ENCODE results near the gene IQSEC1.

The IQSEC1 gene

DNA sequence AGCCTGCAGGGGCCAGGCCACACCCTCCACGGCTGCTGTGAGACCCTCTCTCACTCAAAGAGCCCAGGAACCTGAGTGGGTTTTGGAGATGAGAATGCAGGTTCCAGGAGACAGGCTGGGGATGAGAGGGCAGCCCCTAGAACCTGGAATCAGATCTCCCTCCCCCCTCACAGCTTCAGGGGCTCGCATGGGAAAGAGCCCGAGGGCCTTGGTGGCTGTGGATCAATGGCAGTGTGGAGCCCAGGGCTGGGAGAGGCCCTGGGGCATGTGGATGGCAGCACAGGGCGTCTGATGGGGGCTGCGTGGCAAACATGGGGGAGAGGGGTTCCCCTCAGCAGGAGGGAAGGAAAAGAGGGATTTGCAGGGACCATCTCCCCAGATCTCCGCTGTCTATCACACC, 119.0 kb downstream of the IQSEC1 start:
- no peak for DNase-seq (ENCODE audit: low read depth)

DNA sequence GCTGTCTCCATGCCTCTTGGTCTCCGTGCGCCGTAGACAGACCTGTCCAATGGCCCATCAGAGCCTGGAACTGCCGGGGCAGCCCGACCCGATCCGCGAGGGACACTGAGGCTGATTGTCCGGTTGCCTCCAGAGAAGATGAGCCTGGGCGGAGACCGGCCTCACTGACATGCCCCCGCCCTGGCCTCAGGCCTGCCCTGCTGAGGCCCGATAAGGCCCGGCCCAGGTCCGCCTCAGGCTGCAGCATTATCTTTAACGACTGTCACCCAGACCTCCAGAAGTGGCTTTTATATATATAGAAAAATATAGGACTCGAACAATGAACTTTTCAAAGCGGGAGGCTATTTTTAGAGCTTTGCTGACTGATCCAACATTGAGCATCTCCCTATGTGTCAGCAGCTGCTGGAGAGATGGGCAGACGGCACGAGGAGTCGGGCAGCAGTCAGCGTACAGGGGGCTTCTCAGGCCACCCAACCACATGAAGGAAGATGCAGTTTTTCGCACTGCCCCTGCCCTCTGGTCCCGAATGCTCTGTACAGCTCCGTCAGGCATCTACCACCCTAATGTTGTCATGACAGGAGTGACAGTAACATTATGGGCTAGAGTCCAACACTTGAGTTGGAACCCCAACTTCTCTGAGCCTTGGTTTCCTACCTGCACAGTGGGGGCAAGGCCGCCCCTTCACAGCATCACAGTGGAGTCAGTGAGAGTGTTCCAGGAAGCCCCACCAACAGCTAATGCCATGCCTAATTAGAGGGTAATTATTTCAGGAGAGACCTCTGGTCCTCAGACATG, 119.8 kb downstream of the IQSEC1 start:
- DNase-seq (ENCODE audit: low read depth): no peak

DNA sequence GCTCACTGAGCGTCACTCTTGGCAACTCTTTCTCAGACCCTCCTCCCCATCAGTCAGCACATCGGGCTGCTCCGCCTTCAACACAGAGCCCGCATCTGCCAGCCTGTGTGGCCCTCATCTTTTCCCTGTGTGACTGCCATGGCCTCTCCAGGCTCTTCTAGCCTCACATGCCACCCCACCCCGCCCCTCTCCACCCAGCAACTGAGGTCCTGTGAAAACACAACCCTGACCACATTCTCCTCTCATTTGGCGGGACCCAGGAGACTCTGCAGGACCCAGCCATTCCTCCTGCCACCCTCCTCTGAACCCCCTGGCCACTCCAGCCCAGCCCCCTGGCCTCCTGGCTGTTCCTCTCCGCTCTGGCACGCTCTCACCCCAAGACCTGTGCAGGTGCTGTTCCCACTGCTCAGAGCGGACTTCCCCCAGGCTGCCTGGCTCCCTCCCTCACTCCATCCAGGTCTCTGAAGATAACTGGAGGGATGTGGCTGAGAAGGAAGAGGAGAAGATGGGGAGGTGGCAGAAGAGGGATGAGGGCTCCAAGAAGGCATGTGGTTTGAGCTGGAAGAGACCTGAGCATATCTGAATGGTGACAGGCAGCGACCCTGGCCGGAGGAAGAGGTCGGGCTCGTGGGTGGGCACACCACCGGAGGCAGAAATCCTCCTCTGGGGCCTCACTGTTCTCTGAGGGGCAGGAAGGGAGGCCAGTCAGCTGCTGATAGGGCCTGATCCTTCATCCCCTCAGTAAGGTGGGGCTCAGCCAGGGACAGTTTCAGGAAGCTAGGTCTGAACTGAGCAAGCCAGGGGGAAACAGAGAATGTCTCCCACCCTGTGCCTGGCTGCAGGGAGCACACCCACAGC, 120.7 kb downstream of the IQSEC1 start:
- DNase-seq (ENCODE audit: low read depth): no peak

DNA sequence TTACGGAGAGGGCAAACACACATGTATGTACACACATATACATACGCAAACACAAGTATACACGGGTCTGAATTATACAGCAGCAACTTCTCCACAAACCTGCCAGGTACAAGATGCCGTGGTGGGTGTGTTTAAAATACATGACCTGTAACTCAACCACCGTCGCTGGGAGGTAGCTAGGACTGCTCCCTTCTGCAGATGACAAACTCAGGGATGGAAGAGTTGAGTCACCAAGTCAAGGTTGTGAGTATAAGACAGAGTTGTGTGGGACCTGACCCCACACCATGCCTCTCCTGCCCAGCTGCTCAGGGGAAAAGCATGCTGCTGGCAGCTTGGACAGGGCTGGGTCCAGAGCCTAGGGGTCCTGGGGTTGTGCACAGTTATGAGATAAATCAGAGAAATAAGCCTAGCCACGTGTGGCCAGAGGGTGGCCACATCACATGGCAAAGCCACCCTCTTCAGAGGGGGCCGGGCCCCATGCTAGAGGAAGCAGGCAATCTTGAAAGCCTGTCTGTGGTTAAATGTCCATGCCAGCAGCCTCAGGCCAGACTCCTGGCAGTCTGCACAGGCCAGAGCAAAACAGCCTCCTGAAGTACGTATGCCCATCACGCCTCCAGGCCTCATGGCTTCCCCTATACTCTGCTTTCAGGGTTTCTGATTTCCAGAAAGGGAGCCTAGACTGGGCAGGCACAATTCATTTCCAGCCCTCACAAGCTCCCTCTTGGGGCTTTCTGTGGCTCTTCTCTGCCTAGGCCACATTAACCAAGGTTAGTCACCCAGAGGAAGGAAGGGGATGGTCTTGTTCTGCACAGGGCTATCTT, 124.1 kb downstream of the IQSEC1 start:
- DNase-seq (ENCODE audit: low read depth): no peak

DNA sequence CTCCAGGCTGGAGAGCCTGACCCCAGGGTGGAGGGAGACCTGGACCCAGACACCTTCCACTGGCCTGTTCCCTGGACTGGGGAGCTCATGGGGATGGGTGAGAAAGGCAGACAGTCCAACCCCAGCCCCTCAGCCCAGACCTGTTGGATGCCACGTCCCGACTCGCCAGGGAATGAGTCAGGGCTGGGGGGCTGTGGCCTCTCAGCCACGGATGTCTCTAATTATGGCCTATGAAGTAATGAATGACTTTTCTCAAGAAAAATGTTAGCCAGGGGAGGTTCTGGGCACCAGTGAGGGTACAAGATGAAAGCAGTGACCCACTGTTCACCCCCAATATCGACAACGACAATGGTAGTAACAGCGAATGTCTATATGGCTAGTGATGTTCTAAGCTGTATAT, 124.9 kb downstream of the IQSEC1 start:
- no peak for DNase-seq (ENCODE audit: low read depth)

DNA sequence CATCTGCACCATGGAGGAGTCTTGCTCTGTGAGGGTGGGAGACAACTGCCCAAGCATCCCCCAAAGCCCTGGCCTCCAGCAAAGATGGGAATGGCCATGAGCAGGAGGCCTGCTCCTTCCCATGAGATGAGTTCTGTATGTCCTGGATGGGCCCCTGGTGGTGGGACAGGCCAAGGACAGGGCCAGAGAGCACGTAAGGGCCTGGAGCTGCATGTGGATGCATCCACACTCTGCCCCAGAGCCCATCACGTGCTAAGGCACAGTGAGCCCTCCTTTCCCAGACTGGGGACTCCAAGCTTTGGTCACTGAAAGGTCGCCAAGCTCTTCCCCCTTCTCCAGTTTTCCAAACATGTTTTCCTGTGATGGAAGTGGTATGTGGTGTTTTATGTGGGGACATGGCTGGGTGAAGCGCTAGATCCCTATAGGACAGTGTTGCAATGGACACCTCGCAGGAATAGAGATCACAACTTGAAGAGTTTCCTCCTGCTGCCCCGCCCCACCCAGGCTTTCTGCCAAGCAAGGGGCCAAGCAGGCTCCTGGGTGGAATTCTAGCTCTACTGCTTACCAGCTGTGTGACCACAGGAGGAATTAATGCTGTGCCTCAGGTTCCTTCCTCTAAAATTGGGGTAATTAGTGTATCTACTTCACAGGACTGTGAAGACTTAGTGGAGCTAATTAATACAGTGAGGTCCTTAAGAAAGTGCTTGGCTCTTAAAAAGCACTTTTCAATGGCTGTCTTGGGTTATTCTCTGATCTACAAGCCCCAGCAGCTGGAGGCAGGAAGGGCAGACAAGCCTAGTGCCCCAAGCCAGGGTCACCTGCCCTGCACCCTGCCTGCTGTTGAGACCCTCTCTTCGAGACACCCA, 125.5 kb downstream of the IQSEC1 start:
- DNase-seq (ENCODE audit: low read depth): no peak

DNA sequence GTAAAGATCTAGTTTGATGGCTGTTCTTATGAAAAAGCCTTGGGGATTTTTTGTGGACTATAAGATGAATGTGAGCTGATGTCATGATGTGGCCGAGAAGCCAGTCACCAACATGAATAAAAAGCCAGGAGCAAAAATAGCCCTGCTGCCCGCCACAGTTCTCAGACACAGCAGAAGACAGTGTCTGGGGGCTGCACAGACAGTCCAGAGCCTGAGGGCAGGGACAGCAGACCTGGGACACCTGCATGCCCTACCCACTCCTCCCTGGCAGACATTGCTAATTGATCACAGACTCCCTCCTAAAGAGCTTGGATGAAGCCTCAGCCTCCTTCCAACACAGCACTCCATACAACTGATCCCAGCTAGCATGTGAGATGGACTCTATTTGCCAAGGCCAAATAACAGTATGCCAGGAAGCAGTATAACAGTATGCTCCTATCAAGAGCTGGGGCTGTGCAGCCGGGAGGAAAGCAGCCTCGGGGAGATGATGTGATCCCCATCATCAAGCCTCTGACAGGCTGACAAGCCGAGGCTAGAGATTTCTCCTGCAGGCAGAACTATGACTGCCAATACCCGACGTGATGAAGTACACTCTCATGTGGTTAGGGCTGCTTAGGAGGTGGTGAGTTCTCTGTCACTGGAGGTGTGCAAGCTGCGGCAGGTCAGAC, 126.4 kb downstream of the IQSEC1 start:
- no peak for DNase-seq (ENCODE audit: low read depth)

DNA sequence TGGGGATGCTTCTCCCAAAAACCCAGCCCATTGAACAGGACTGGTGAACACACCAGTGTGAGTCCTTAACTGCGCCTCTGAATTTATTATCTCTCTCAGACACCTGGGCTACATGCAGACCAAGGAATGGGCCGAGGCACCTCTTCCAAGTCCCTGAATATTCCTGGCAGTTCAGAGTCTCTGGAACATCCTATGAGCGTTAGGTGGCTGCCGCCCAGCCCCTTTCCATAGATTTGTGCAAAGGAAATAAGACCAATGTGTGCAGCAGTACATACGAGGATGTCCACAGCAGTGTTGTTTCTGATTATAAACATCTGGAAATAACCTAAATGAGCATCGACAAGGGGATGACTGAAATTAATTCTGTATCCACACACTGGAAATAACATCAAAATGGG, 127.0 kb downstream of the IQSEC1 start:
- DNase-seq (ENCODE audit: low read depth): no peak

DNA sequence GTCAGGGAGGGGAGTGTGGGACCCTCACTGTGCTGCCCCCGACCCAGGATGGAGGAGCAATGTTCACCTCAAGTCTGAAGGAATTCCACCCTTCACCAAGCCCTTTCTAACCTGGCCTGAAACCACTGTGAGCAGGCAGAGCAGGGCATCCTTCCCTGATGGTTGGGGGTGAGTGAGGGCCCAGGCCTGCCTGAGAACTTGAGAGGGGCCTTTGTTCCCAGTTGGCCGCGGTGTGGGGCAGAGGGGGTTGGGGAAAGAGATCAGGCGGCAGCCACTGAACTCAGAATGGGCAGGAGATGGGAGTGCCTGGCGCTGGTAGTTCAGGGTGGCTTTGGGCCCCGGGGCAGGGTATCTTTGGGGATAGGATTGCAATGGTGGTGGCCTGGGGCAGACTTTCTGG, 128.4 kb downstream of the IQSEC1 start:
- DNase-seq (ENCODE audit: low read depth): no peak

DNA sequence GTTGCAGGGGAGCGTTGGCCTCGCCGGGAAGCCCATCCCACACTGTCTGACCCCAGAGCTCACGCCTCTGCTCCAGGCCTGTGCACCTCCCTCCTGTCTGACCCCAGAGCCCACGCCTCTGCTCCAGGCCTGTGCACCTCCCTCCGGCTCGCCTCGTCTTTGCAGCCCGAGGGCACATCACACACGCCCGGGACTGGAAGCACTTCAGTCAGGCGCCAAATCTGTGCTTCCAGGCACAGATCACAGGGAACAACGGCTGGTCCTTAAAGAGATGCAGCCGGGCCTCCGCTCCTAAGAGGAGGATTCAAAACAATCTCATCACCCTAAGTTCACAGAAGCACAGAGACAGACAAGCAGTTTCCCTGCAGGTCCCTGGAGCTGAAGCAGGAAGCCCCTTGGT, 128.8 kb downstream of the IQSEC1 start:
- DNase-seq (ENCODE audit: low read depth): no peak

DNA sequence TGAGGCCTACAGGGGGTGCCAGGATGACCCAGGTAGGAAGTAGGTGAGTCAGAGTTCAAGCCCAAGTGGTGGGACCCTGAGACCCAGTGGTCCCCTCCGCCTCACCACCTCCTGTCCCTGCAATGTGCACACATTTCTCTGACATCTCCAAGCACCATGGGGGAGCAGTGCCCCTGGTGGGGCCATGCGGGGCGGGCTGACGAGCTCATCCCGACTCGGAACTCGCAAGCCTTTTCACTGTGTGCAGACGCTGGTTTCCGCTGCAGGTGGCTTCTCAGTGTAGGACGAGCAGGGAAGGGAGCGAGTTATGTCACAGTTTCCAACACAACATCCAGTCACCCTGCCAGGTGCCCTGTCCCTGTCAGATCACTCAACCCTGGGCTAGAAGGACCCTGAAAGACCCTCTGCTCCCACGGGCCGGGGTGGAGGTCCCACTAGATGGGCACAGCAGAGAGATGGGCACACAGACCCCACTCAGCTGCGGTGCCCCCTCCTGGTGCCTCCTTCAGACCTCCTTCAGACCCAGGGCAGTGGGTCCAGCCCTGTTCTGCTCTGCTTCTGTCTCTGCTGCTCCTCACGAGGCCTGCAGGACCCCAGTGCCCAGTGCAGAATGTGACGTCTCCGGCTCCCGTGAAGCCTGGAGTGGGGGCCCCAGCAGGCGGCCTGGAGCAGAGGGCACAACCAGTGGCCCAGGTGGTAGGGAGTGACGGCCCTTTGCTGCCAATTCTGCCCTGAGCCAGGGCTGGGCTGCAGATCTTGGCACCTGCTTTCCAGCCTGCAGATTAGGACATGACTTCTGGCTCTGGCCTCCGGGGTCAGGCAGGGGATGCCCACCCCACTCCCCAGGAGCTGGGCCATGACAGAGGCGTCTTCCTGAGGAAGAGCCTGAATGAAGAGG, 129.9 kb downstream of the IQSEC1 start:
- DNase-seq (ENCODE audit: low read depth): no peak

DNA sequence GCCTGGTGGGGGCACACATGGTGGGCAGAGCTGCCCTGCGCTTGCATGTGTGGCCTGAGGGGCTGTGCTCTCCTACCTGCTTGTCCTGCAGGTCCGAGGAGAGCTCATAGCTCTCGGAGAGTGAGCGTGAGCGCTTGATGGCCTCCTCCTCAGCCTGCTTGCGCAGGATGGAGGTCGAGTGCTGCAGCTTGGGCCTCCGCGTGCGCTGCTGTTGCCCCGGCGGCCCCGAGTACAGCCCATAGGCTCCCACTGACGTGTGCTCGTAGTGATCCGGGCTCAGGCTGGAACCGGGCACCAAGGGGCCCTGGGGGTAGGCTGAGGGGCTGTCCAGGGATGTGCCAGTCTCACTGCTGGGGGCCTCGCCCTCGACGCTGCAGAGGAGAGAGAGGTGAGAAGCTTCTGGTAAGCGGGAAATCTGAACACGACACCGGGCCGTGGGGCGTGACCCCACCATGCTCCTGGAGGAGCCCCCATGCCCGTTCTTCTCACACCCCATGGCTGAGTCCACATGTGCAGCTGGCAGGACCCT, 131.7 kb downstream of the IQSEC1 start:
- DNase-seq (ENCODE audit: low read depth): no peak

DNA sequence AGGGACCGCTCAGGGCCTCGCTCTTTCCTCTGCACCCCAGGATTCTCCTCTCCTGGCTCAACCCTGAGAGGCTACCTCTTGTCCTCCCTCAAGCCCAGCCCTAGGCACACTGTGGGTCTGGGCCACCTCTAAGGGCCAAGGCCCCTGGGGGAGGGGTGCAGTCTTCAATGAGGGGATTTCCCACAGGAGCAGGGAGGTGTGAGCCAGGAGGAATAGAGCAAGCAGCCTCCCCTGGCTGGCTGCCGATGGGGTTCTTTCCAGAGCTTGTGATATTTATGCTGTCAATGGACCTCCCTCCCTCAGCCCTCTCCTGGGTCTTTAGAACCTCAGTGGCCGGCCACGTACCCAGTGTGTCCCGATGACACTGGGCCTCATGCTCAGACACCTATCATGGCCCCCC, 132.4 kb downstream of the IQSEC1 start:
- DNase-seq (ENCODE audit: low read depth): no peak

DNA sequence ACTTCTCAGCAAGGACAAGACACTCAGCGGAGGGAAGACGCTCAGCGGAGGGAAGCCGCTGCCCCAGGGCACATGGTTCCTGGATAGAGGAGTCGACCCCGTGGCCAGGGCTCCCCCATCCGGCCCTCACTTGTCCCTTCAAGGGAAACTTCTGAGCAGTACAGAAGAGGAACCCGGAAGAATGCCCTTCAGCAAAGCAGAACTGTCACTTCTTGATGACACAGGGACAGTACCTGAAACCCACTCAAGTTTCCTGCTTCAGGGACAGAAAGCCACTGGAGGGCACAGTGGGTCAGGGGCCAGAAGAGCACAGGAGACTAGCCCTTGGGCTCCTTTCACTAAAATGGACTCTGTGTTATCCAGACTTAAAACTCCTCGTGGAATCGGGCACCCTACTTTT, 134.1 kb downstream of the IQSEC1 start:
- DNase-seq (ENCODE audit: low read depth): no peak

DNA sequence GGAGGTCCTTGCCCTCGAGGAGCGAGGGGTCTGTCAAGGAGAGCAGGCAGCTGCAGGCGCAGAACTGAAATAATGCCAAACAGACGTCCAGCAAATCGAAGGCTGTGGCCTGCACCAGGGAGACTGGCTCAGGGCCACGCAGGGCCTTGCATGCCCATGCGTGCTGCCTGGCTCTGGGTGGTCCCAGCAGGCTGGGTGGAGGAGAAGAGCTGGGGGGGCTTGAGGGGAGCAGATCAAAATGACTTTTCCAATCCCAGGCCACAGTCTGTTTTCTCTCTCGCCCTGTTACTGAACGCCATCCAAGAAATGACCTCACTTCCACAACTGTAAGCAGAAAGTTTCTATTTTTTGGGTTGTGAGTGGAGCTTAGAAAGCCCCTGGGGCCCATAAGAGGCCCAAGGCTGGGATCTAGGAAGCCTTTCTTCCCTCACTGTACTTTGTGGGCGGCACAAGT, 134.9 kb downstream of the IQSEC1 start:
- DNase-seq (ENCODE audit: low read depth): no peak

DNA sequence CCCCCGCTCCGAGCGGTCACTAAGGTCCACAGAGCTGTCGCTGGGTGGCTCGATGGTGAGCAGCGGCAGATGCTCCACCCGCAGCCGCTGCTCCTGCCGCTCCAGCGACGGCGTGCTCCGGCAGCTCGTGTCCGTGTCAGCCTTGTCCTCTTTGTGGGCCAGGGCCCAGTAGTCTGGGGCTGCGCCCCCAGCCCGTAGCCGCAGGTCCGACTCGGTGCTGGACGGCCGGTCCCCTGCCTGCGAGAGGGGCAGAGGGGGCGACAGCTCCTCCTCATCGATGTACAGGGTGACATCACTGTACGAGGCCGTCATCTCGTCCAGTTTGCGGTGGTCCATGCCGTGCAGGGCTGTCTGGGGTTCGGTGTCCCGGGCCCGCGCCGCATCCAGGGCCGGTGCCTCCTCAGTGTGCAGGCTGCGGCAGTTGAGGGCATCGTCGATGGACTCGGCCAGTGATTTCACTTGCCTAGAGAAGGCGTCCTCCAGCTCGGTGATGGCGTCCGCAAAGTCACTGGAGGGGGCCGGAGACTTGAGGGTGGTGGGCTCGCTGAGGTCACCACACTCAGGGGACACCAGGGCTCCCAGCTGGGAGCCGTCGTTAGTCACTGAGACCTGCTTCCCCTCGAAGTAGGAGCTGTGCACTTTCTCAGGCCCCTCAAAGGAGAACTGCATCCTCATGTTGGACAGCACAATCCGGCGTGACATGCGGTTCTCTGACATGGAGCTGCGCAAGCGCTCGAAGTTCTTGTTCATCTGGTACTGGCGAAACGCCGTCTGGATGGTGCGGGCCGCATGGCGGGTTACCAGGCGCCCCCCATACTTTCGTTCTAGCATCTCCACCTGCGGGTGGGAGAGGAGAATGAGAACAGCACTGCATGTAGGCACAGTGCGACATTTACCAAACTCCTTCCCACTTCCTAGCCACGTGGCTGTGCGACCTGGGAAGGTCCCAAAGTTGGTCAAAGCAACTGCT, 137.1 kb downstream of the IQSEC1 start:
- no peak for DNase-seq (ENCODE audit: low read depth)

DNA sequence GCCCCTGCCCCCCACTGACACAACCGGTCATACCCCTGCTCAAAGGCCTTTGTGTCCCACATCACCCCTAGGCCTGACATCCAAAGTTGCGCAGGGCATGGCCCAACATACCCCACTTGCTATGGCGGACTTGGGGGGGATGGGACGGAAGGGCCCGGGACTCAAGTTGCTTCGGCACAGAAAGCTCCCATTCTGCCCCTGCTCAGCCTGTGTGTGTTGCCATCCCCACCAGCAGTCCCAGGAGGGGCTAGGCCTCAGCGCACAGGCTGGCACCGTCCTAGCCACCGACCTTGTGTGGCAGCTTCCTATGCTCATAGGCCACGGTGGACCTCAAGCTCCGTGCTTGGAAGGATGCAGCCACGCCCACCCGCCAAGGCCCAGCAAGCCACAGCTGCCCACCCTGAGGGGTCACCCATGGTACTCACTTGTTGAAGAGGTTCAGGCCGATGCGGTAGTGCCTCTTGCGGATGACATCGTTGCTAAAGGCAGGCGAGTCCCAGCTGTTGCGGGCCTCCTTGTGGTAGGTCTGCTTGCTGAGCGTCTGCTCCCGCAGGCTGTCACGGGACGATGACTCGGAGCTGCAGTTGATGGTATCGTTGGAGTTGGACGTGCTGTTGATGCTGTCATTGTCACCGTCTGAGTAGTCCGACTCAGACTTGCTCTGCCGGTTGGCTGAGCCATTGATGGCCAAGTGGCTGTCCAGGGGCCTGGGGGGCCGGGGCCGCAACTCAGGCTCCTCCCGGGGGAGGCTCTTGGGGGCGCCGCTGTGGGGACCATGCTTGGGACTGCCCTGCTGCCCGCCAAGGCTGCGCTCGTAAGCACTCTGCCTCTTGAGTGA, 138.0 kb downstream of the IQSEC1 start:
- no peak for DNase-seq (ENCODE audit: low read depth)

Measured in activated T-cell treated with anti-CD3 and anti-CD28 coated beads for 1 hour (primary cell).